NCI-H146 treated with DMSO at 0.1 percent for 48 hours (cell line): ENCODE data around the gene GALNT2.

ENCODE experiments used
- DNase-seq: peaks from one replicate; lab custom pipeline; 2025; ENCODE audit not compliant: unreplicated experiment; lab: John Stamatoyannopoulos, UW

The GALNT2 gene

GRCh38 chr1:230158415-230159291, 91.6 kb downstream of the GALNT2 start:
- DNase-seq = peak; percentile 86

- no peak for DNase-seq
Observed at GRCh38 chr1:230159580-230159979, 92.5 kb downstream of the GALNT2 start.

- no peak for DNase-seq
Observed at GRCh38 chr1:230160957-230161771, 94.1 kb downstream of the GALNT2 start.

DNA sequence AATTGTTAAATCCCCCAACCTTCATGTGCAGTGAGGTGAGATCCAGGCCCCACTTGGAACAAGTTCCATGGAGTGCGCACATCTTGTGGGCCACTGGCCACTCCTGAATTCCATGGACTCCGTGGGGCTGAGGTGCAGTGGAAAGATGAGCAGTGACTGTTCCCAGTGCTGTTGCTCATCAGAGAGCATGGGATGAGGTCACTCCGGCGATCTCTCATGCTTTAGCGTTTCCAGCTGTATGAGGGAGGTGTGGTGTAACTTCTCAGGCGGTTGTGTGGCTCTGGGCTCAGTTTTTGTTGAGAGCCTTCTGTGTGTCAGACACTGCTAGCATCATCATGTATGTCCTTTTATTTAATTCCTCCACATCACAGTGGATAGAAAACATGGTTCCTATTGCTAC, 96.2 kb downstream of the GALNT2 start:
- DNase-seq = no peak

GRCh38 chr1:230163719-230164118, 96.7 kb downstream of the GALNT2 start:
- DNase-seq = no peak

DNA sequence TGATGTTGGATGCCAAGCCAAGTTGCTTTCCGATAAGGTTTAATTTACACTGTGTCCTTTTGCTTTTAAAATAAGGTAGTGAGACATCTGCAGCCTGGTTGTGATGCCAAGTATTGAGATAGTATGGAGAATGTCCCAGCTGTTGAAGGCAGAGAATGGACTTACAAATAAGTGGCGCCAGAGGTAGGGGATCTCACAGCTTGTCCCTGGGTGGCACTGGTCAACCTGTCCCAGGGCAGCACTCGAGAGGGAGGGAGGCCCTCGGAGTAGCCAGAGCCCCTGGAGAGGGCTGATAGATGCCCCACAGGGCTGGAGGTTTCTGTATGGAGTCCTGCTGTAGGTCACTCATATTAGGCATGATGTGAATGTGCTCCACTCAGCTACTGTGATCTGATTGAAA, 98.5 kb downstream of the GALNT2 start:
- DNase-seq = no peak

DNA sequence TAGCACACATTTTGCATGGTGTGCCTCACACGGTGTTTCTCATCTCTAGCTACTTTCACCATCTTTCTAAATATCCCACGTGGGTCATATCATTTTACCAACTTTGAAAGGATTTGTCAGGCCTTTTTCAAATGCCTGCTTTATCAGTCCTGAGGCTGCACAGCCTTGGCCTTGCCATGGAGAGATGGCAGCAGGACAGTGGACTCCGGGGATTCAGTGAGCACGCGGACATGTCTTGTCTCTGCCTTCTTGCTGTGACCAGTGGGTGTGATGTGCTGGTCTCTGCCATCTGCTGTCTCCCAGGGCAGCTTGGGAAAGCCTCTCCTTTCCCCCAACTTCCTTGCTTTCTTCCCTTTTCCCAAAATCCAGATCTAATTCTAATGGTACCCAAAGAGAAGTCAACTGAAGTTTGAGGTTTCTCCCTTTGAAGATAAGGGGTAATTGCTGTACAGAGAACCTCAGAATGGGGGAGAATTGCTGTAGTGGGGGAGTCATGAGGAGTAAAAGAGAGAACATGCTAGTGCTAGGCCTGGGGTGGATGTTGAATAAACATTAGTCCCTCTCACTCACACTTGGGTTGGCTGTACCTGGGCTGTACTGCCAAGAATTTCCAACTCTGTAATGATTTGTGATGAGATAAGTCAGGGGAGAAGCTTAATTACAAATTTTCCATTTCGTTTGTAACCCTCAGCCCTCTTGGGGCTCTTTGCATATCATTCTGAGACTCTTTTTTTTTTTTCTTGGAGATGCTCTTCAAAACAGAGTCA, 99.5 kb downstream of the GALNT2 start:
- DNase-seq = no peak

DNA sequence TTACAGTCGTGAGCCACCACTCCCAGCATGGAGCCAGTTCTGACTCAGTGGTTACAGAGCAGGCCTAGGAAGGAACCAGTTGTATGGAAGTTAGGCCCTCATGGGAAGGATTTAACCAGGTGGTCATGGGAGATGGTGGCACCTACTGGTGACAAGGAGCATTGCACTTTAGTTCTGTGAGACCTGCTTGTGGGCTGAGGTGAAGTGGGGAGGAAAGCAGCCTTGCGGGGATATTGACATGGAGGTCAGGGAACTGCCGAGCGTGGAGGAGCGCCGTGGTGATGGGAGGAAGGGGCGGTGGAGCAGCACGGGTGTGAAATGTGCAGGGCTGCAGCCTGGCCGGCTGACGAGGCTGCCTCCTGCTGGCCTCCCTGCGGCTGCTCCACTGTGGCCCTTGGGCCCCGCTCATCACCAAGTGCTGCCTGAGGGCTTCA, 100.4 kb downstream of the GALNT2 start:
- DNase-seq = peak; percentile 29

GRCh38 chr1:230169454-230170152, 102.6 kb downstream of the GALNT2 start:
- no peak for DNase-seq

- no peak for DNase-seq
Observed at GRCh38 chr1:230170153-230170547, 103.1 kb downstream of the GALNT2 start.

DNA sequence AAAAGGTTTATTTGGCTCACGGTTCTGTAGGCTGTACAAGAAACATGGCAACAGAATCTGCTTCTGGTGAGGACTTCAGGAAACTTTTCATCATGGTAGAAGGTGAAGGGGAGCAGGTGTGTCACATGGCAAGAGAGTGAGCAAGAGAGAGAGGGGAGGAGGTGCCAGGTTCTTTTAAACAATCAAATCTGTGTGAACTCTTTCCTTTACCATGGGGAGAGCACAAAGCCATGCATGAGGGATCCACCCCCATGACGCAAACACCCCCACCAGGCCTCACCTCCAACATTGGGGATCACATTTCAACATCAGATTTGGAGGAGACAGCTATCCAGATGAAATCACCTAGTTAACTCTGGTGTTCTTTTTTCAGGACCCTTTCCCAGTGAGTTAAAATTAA, 103.6 kb downstream of the GALNT2 start:
- DNase-seq = no peak

DNA sequence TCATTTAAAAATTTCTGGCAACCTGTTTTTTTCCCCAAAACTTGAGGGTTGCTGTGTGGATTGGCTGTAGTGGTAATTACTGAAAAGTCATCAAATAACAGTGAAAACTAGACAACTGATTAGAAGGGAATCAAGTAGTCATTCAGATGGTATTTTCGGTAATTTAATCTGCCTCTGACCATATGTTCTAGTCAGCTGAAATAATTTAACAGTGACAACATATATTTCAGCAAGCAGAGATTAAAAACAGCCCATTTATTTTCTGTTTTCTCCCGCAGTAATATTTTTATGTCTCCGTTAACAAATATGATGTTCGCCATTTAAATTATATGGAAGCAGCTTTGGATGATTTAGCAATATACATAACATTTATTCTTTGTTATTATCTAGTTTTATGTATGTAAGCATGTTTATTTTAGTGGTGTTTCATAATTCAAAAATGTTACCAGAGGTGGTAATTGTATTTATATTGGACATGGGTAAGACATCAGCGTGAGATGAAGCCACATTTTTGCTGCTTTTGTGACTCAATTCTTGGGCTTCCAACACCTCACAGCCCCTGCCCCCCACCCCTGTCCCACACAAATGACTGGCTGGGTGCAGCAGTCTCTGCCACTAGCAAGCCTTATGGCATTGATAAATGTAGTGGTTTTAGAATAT, 104.4 kb downstream of the GALNT2 start:
- DNase-seq = no peak

DNA sequence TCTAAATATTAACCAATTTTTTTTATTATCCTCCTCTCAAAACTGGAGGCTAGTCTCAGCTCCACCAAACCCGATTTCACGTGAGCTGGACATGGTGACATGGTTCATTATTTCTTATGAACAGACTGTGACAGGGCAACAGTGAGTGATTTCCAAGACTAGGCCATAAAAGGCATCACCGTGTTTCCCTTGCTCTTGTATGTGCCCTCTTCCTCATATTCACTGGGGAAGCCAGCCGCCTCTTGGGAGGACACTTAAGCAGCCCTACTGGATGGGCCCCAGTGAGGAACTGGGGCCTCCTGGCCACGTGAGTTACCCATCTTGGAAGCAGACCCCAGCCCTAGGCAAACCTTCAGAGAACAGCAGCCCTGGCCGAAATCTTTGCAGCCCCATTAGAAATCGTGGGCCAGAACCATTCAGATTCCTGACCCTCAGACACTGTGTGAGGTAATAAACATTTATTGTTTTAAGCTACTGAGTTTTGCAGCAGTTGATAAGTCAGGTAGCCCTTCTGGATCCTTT, 105.0 kb downstream of the GALNT2 start:
- no peak for DNase-seq

DNA sequence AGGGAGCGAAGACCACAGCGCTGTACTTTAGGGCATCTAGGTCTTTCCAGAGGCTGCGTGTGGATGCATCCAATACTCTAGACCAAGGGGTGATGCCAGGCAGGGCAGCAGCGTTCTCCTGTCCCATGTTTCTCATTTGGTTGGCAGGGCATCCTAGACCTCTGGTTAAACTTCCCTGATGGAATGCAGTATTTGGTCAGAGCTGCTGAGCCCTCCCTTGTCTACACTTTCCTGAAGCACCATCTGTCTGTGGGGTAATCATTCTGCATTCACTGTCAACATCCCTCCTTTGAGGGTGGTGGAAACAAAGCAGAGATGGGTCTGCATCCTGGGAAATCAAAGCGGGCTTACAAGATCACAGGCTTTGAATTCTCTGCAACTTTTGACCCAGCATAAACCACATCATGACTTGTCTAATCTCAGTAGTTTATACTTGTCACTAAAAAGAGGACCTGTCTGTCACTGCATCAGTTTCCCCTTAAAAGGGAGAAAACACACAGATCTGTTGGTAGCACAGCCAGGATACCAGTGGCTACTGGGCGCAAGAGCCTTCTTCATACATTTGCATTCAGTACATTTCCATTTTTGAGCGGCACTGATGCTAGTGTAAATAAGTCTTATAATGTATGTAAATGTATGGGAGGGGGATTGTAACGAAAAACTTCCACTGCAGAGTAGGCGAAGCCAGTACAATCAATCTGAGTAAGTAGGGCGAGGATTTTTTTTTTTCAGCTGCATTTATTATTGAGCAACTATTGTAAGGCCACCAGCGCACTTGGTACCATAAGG, 106.3 kb downstream of the GALNT2 start:
- DNase-seq = no peak

- DNase-seq = no peak
Observed at GRCh38 chr1:230174041-230174440, 107.0 kb downstream of the GALNT2 start.

GRCh38 chr1:230174471-230175162, 107.6 kb downstream of the GALNT2 start:
- no peak for DNase-seq

GRCh38 chr1:230175163-230175747, 108.2 kb downstream of the GALNT2 start:
- no peak for DNase-seq

DNA sequence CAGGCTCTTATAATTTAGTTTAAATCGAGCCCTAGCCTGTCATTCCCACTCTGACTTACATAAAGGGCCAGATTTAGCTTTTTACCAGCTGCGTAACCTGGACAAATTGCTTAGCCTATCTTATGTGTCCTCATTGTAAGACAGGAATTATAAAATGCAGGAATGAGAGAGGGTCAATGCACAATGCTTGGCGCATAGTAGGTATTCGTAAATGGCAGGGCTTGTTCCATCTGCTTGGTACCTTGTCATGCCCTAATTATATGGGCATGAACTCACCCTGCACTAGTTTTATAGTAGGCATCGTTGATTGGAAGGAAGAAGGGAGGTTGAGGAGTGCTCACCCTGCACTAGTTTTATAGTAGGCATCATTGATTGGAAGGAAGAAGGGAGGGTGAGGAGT, 108.8 kb downstream of the GALNT2 start:
- no peak for DNase-seq
